Sigmoid colon (tissue), 7 donors: ENCODE measurements around the gene NELFB. TPM values are rescaled to one million over a fixed set of nuclear protein-coding genes. Genes with fewer than 3 reads are reported as not detected.

Experiments
- DNase-seq: peaks from one replicate; pipeline ENCODE4 v3.0.0-alpha.2; 2019
- H3K27ac ChIP-seq, 4 donors: fragments of 200-600 bp; sonication (generic); one replicate each; pipeline ENCODE4 v1.5.1; 2016 to 2019; ENCODE audit warnings: mild to moderate bottlenecking in 1 of 4
- H3K27me3 ChIP-seq, 3 donors: fragments of 200-600 bp; sonication (generic); one replicate each; pipeline ENCODE4 v1.5.1; 2019; ENCODE audit warnings: mild to moderate bottlenecking in 1 of 3
- H3K36me3 ChIP-seq, 4 donors: fragments of 200-600 bp; sonication (generic); one replicate each; pipeline ENCODE4 v1.5.1; 2016 to 2019
- H3K4me1 ChIP-seq, 4 donors: fragments of 200-600 bp; sonication (generic); one replicate each; pipeline ENCODE4 v1.5.1; 2017 to 2019
- H3K4me3 ChIP-seq, 4 donors: fragments of 200-600 bp; sonication (generic); one replicate each; pipeline ENCODE4 v1.5.1; 2017 to 2019; ENCODE audit warnings: mild to moderate bottlenecking in 2 of 4, moderate library complexity in 1 of 4
- H3K9me3 ChIP-seq, 4 donors: fragments of 200-600 bp in 3 of 4; sonication (generic) in 3 of 4; one replicate each; pipeline versions ENCODE4 v1.5.1 to v1.6.1; 2013 to 2019
- EP300 ChIP-seq, 4 donors: sonication (generic); formaldehyde crosslinking; IDR thresholded peaks; one replicate each; pipeline ENCODE4 v1.6.1; 2017; ENCODE audit warnings: antibody characterized with exemption in 4 of 4
- POLR2A ChIP-seq, 2 donors: fragments of 450-650 bp; IDR thresholded peaks; one replicate each; pipeline ENCODE4 v1.6.1; 2016; ENCODE audit warnings: antibody characterized with exemption in 2 of 2, mild to moderate bottlenecking in 2 of 2, moderate library complexity in 2 of 2
- POLR2AphosphoS5 ChIP-seq, 4 donors: sonication (generic); formaldehyde crosslinking; IDR thresholded peaks; one replicate each; pipeline ENCODE4 v1.6.1; 2017; ENCODE audit warnings: antibody characterized with exemption in 4 of 4
- WGBS, 2 donors: extraction: QIAGEN DNeasy Blood & Tissue Kit; methylation state at CpG; one replicate each; pipeline ENCODE4 v1.1.7; 2013; 5-methylcytosine and 5-hydroxymethylcytosine counted together
- intact Hi-C: fragments of 100-400 bp; cut with DNase I; formaldehyde crosslinking; loops from one replicate; pipeline ENCODE4 v1.15.1; 2023
- polyA plus RNA-seq, 3 donors: library from polyadenylated mRNA; stranded (reverse); fragments of 200-250 nt; gene quantifications; one replicate each; pipeline ENCODE4 v1.2.3, GENCODE V29; 2013
- total RNA-seq, 4 donors: library from RNA; depleted of rRNA; stranded (reverse); fragments of >200 nt; gene quantifications; one replicate each; pipeline ENCODE4 v1.1.0, GENCODE V29; 2016
- TF ChIP-seq, protein P1 (sequence below), 4 experiments: fragments of 450-650 bp in 3 of 4; fragments of 200-600 bp in 1 of 4; IDR thresholded peaks; one replicate each; pipeline ENCODE4 v1.5.1; 2016 to 2019; ENCODE audit warnings: antibody characterized with exemption in 4 of 4, mild to moderate bottlenecking in 3 of 4, moderate library complexity in 2 of 4
- donor health status: healthy with polysubstance abuse.
- donor health status: Bipolar disorder and iron deficiency.
- donor health status: healthy.

The NELFB gene
- total and polyA plus RNA-seq, 7 donors = 24.7 to 70.5 (median 36.5) TPM

DNA sequence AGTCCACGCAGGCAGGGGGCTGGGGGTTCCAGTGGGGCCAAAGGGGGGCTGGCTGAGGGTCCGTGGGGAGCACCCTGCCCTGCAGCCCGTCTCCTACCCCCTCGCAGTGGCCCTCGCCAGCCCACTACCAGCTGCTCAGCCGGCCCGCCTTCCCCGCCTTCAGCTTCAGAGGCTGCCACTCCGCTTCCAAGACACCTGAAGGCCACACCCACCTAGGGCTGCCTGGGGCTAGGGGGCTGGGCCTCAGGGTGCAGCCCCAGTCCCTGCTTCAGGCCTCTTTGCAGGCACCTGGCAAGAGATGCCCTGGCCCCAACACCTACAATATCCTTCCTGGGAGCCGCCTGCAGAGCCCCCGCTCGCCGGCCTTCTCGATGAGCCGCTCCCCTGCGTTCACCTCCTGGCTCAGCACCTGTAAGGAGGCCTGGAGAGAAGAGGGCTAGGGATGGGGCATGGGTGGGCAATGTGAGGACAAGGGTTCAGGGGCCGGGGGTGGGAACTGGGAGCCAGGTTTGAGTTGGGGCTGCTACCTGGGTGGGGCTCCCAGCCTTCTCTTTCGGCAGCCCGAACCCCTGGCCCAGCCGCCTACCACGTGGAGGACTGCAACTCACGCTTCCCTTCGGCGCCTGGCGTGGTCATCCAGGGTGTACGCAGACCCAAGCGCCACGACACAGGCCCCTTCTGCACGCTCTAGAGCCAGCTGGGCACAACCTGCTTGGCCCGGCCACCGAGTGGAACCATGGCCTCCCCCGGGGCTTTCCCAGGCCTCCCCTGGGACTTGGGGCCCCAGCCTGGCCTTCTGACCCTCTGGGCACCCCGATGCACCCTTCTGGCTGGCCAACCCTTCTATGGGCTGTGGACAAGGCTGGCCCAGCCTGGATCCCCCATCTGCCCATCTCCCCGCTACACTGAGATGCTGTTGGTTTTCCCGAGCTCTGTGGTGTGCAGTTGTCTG is 2.3 kb upstream of the NELFB start:
- Histone ChIP-seq H3K36me3 (peaks cover 0 to 16% (median 5%) of the 10 kb centered on the region in 4 donors), H3K9me3 (no peaks in the 10 kb centered on the region), H3K4me1 (peaks cover 0 to 27% (median 26%) of the 10 kb centered on the region in 4 donors), H3K4me3 (no peak overlapping the region), H3K27ac (no peak overlapping the region), H3K27me3 (peaks cover 0 to 10% (median 6%) of the 10 kb centered on the region in 3 donors)
- 64 to 78% methylated on average over 35 of the region's 35 CpGs for WGBS, 2 donors
- DNase-seq = no peak
- intact Hi-C loops = loop anchor here (5.0 kb wide), 1 partner anchor 46 kb away; the partner anchor contains the start of genes NDOR1 and TMEM203
- no peak for TF ChIP-seq EP300 (IDR thresholded peaks at IDR 0.05)
- no peak for TF ChIP-seq POLR2AphosphoS5 (IDR thresholded peaks at IDR 0.05)
- no peak for TF ChIP-seq POLR2A (IDR thresholded peaks at IDR 0.05)
- TF ChIP-seq, protein P1, sequence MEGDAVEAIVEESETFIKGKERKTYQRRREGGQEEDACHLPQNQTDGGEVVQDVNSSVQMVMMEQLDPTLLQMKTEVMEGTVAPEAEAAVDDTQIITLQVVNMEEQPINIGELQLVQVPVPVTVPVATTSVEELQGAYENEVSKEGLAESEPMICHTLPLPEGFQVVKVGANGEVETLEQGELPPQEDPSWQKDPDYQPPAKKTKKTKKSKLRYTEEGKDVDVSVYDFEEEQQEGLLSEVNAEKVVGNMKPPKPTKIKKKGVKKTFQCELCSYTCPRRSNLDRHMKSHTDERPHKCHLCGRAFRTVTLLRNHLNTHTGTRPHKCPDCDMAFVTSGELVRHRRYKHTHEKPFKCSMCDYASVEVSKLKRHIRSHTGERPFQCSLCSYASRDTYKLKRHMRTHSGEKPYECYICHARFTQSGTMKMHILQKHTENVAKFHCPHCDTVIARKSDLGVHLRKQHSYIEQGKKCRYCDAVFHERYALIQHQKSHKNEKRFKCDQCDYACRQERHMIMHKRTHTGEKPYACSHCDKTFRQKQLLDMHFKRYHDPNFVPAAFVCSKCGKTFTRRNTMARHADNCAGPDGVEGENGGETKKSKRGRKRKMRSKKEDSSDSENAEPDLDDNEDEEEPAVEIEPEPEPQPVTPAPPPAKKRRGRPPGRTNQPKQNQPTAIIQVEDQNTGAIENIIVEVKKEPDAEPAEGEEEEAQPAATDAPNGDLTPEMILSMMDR (IDR thresholded peaks at IDR 0.05) = no peak

DNA sequence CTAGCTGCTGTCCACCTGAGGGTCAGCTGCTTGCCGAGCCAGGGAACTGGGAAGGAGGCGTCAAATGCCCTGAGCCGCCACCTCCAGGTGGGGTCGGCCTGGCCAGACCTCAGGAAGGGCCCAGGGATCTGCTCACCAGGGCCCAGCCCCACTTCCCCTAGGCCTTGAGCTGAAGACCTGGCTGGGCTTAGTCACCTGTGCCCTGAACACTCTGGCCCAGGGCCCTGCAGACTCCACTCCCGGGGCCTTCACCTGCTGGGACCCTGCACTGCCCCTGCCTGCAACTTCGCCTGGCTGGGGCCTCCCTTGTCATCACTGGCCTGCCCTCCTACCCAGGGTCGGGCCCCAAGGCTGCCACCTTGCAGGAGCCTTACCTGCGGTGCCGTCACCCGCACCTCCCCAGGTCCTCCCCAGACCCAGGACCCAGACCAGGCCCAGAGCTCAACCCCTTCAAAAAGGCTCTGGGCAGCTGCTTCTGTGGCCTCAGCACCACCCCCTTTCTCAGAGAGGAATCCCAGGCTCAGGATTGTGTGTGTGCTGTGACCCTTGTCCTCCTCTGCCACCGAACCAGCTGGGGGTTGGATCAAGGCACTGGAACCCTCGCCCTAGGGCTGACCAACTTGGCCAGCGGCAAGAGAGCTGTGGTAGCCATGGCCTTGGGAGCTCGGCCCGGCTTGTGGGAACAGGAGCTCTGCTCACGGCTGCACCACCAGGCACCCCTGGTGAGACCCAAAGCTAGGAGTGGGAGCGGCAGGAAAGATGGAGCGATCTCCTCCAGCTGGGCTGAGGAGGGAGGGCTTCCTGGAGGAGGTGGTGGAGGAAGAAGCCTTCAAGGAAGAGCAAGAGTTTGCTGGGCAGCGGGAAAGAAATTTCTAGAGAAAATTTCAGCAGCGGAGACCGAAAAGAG is 1.2 kb upstream of the NELFB start:
- no peaks in the 10 kb centered on the region for H3K9me3 ChIP-seq
- peak overlapping the region; percentile 72 to 87 (median 82) for H3K4me3 ChIP-seq
- TF ChIP-seq, protein P1 (IDR thresholded peaks at IDR 0.05) = no peak
- no peak for TF ChIP-seq POLR2A (IDR thresholded peaks at IDR 0.05)
- no peak for TF ChIP-seq EP300 (IDR thresholded peaks at IDR 0.05)
- no peak for TF ChIP-seq POLR2AphosphoS5 (IDR thresholded peaks at IDR 0.05)
- peak overlapping the region; percentile 83 to 88 (median 86) for H3K27ac ChIP-seq
- 33 to 71% methylated on average over 21 of the region's 21 CpGs for WGBS, 2 donors
- peaks cover 0 to 27% (median 26%) of the 10 kb centered on the region in 4 donors for H3K4me1 ChIP-seq
- peaks cover 0 to 10% (median 6%) of the 10 kb centered on the region in 3 donors for H3K27me3 ChIP-seq
- peaks cover 0 to 27% (median 9%) of the 10 kb centered on the region in 4 donors for H3K36me3 ChIP-seq
- intact Hi-C loops = loop anchor here (2.0 to 5.0 kb wide), 2 partner anchors 13 to 47 kb away; partner anchors contain the start of genes NDOR1, TMEM203 and TUBB4B
- no peak for DNase-seq

DNA sequence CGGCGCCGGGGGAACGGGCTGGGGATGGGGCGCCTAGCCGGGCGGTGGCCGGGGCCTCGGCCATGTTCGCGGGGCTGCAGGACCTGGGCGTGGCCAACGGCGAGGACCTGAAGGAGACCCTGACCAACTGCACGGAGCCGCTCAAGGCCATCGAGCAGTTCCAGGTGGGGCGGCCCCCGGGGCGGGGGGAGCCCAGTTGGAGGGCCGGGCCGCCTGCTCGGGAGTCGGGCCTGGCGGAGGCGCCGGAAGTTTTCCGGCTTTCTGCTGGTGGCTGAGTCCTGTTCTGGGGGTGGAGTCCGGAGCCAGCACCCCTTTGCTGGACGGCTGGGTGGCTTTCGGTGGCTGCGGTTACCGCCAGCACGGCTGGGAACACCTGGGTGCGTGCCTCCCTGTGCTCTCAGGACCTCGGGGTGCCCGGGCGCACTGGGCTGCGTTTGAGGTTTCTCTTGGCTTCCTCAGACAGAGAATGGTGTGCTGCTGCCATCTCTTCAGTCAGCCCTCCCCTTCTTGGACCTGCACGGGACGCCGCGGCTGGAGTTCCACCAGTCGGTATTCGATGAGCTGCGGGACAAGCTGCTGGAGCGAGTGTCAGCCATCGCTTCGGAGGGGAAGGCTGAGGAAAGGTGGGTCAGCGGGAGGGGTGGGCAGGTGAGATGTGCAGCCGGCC is 454 bp downstream of the NELFB start:
- intact Hi-C loops = loop anchor here (2.0 kb wide), 1 partner anchor 15 kb away; the partner anchor contains the start of gene TUBB4B
- TF ChIP-seq, protein P1 (IDR thresholded peaks at IDR 0.05) = no peak
- TF ChIP-seq EP300 (IDR thresholded peaks at IDR 0.05) (no peak), POLR2AphosphoS5 (IDR thresholded peaks at IDR 0.05) (no peak), POLR2A (IDR thresholded peaks at IDR 0.05) (no peak)
- H3K27me3 ChIP-seq = peaks cover 0 to 10% (median 6%) of the 10 kb centered on the region in 3 donors
- no peaks in the 10 kb centered on the region for H3K9me3 ChIP-seq
- no peak for DNase-seq
- peaks cover 0 to 27% (median 26%) of the 10 kb centered on the region in 4 donors for H3K4me1 ChIP-seq
- peak overlapping the region; percentile 83 to 88 (median 86) for H3K27ac ChIP-seq
- H3K4me3 ChIP-seq = peak overlapping the region; percentile 81 to 95 (median 84)
- WGBS, 2 donors = 1 to 3% methylated on average over 51 of the region's 51 CpGs
- peaks cover 0 to 31% (median 12%) of the 10 kb centered on the region in 4 donors for H3K36me3 ChIP-seq

DNA sequence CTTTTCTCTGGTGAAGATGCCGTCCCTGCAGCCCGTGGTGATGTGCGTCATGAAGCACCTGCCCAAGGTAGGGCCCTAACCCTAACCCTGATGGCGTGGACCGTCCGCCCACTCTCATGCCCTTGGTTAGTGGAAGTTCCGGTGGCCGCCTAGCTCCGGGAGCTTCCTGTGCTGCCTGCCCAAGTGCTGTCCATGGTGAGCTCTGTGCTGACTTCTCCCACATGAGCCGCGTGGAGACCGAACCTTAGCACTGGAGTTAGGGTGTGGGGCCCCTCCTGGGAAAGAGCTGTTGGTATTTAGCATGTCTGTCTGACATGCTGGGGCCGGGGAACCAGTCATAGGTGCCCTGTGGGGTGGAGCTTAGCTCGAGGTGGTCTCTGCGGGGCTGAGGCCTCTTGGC is 1.2 kb downstream of the NELFB start:
- no peak for DNase-seq
- no peak overlapping the region for H3K27ac ChIP-seq
- intact Hi-C loops = no loop called here
- peaks cover 0 to 27% (median 26%) of the 10 kb centered on the region in 4 donors for H3K4me1 ChIP-seq
- H3K27me3 ChIP-seq = peaks cover 0 to 6% (median 1%) of the 10 kb centered on the region in 3 donors
- H3K9me3 ChIP-seq = no peaks in the 10 kb centered on the region
- TF ChIP-seq POLR2A (IDR thresholded peaks at IDR 0.05) = no peak
- TF ChIP-seq, protein P1 (IDR thresholded peaks at IDR 0.05) = no peak
- peak overlapping the region in 3 of 4 donors; percentile 81 to 87 (median 82) for H3K4me3 ChIP-seq
- peaks cover 0 to 31% (median 12%) of the 10 kb centered on the region in 4 donors for H3K36me3 ChIP-seq
- WGBS, 2 donors = 81 to 87% methylated on average over 15 of the region's 15 CpGs
